D721Med (cell line): ENCODE data around the gene DFFB.

Experiments used
- DNase-seq: peaks from one replicate; pipeline ENCODE4 v3.0.0; 2011; ENCODE audit warnings: low spot score; ENCODE audit not compliant: insufficient read length
- FAIRE-seq: peaks from 2 replicates; lab custom pipeline; 2011; peaks lifted over from hg19 to GRCh38; lab: Jason Lieb, UNC
- TF ChIP-seq, protein P1 (sequence below): IDR thresholded peaks from 2 replicates; pipeline ENCODE4 v1.5.1; 2012; ENCODE audit warnings: mild to moderate bottlenecking, control low read depth; ENCODE audit not compliant: insufficient read depth; ENCODE audit errors: missing control alignments

Gene DFFB

GRCh38 chr1:3871451-3871805, 14.2 kb downstream of the DFFB start:
- DNase-seq (no peak), FAIRE-seq (no peak)
- TF ChIP-seq, protein P1, sequence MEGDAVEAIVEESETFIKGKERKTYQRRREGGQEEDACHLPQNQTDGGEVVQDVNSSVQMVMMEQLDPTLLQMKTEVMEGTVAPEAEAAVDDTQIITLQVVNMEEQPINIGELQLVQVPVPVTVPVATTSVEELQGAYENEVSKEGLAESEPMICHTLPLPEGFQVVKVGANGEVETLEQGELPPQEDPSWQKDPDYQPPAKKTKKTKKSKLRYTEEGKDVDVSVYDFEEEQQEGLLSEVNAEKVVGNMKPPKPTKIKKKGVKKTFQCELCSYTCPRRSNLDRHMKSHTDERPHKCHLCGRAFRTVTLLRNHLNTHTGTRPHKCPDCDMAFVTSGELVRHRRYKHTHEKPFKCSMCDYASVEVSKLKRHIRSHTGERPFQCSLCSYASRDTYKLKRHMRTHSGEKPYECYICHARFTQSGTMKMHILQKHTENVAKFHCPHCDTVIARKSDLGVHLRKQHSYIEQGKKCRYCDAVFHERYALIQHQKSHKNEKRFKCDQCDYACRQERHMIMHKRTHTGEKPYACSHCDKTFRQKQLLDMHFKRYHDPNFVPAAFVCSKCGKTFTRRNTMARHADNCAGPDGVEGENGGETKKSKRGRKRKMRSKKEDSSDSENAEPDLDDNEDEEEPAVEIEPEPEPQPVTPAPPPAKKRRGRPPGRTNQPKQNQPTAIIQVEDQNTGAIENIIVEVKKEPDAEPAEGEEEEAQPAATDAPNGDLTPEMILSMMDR = no peak

GRCh38 chr1:3872546-3872945, 15.3 kb downstream of the DFFB start:
- TF ChIP-seq, protein P1 = no peak
- FAIRE-seq (no peak), DNase-seq (no peak)

DNA sequence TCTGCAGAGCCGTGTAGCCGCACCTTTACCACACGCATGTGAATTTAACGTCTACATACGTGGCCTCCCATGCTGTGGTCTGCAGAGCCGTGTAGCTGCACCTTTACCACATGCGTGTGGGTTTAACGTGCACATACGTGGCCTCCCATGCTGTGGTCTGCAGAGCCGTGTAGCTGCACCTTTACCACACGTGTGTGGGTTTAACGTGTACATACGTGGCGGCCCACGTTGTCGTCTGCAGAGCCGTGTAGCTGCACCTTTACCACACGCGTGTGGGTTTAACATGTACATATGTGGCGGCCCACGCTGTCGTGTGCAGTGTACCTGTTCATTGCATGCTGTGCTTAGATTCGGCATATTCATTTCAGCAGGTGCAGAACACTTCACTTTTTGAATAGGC, 17.5 kb downstream of the DFFB start:
- no peak for FAIRE-seq
- no peak for DNase-seq
- TF ChIP-seq, protein P1 = no peak

DNA sequence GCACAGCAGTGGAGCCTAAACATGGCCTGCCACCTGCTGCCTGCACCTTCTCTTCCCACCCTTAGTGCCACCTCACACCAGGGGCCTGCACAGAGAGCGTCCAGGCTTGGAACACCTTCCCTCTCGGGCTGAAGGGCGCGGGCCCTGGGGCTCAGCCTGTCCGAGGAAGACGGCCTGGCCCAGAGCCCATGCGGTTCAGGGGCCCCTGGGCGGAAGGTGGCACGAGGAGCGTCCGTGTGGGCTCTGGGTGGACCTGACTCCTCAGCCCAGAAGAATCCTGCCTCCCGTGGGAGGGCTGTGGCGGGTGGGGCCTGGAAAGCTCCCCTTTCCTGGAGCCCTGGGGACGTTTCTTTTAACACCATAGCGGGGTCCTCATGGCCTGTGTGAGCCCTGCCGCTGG, 19.4 kb downstream of the DFFB start:
- TF ChIP-seq, protein P1 = no peak
- no peak for FAIRE-seq
- DNase-seq = no peak

GRCh38 chr1:3879099-3879498, 21.8 kb downstream of the DFFB start:
- FAIRE-seq (no peak), DNase-seq (no peak)
- TF ChIP-seq, protein P1 = no peak

- TF ChIP-seq, protein P1 = no peak
- FAIRE-seq (no peak), DNase-seq (no peak)
Measured at GRCh38 chr1:3879787-3880428, 22.6 kb downstream of the DFFB start.

GRCh38 chr1:3880429-3881192, 23.3 kb downstream of the DFFB start:
- TF ChIP-seq, protein P1 = no peak
- FAIRE-seq = no peak
- DNase-seq = no peak
